Right atrium auricular region (tissue), 2 donors: ENCODE measurements around the gene TNS3. TPM values are rescaled to one million over a fixed set of nuclear protein-coding genes. Genes with fewer than 3 reads are reported as not detected.
A peak's percentile ranks its signal among the peaks of the same experiment; 100 is the strongest.
"Not testable (repeated sequence)": the region's sequence is repeated elsewhere in the genome, so short reads cannot be mapped to it uniquely, and the experiment has no call there.

Source experiments
- DNase-seq: peaks from one replicate; pipeline ENCODE4 v3.0.0-alpha.2; 2019; ENCODE audit warnings: low spot score
- H3K27ac ChIP-seq, 2 donors: fragments of 200-600 bp; sonication (generic); 1 replicate in 1 of 2; 2 replicates in 1 of 2; pipeline ENCODE4 v1.5.1; 2016 to 2019
- H3K27me3 ChIP-seq, 2 donors: fragments of 200-600 bp; sonication (generic); one replicate each; pipeline versions ENCODE4 v1.5.1 to v1.6.0; 2017 to 2019
- H3K36me3 ChIP-seq: fragments of 200-600 bp; sonication (generic); one replicate; pipeline ENCODE4 v1.5.1; 2016
- H3K4me1 ChIP-seq, 2 donors: fragments of 200-600 bp; sonication (generic); one replicate each; pipeline versions ENCODE4 v1.5.1 to v1.6.0; 2017 to 2019
- H3K4me3 ChIP-seq, 2 donors: fragments of 200-600 bp; sonication (generic); 1 replicate in 1 of 2; 2 replicates in 1 of 2; pipeline ENCODE4 v1.5.1; 2017 to 2019; ENCODE audit warnings: mild to moderate bottlenecking in 1 of 2, moderate library complexity in 1 of 2
- H3K9me3 ChIP-seq, 2 donors: fragments of 200-600 bp; sonication (generic); one replicate each; pipeline ENCODE4 v1.5.1; 2019
- total RNA-seq, 2 donors: library from RNA; depleted of rRNA; stranded (reverse); fragments of >200 nt; gene quantifications; one replicate each; pipeline ENCODE4 v1.1.0, GENCODE V29; 2016
- TF ChIP-seq, protein P1 (sequence below), 2 donors: fragments of 200-600 bp; sonication (generic); IDR thresholded peaks; one replicate each; pipeline ENCODE4 v1.5.1; 2019; ENCODE audit warnings: antibody characterized with exemption in 2 of 2

The TNS3 gene
- total RNA-seq, 2 donors from 2014 or later, result 39.7 to 44.4 TPM

GRCh38 chr7:47470567-47471357, 111.1 kb downstream of the TNS3 start:
- peaks cover 0 to 15% of the 10 kb centered on the region in 2 donors for H3K4me1 ChIP-seq
- no peak for DNase-seq
- no peaks in the 10 kb centered on the region for H3K9me3 ChIP-seq
- H3K4me3 ChIP-seq, result no peak overlapping the region
- H3K27ac ChIP-seq, result no peak overlapping the region
- TF ChIP-seq, protein P1, sequence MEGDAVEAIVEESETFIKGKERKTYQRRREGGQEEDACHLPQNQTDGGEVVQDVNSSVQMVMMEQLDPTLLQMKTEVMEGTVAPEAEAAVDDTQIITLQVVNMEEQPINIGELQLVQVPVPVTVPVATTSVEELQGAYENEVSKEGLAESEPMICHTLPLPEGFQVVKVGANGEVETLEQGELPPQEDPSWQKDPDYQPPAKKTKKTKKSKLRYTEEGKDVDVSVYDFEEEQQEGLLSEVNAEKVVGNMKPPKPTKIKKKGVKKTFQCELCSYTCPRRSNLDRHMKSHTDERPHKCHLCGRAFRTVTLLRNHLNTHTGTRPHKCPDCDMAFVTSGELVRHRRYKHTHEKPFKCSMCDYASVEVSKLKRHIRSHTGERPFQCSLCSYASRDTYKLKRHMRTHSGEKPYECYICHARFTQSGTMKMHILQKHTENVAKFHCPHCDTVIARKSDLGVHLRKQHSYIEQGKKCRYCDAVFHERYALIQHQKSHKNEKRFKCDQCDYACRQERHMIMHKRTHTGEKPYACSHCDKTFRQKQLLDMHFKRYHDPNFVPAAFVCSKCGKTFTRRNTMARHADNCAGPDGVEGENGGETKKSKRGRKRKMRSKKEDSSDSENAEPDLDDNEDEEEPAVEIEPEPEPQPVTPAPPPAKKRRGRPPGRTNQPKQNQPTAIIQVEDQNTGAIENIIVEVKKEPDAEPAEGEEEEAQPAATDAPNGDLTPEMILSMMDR (IDR thresholded peaks at IDR 0.05), result no peak
- H3K36me3 ChIP-seq, result no peaks in the 10 kb centered on the region
- H3K27me3 ChIP-seq, result no peaks in the 10 kb centered on the region

DNA sequence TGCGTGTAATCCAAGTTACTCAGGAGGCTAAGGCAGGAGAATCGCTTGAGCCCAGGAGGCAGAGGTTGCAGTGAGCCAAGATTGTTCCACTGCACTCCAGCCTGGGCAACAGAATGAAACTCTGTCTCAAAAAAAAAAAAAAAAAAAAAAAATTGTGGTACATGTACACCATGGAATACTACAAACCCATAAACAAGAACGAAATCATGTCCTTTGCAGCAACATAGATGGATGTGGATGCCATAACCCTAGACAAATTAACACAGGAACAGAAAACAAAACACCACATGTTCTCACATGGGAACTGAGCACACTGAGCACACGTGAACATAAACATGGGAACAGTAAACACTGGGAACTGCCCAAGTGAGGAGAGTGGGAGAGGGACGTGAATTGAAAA, 112.1 kb downstream of the TNS3 start:
- not testable (repeated sequence) for H3K36me3 ChIP-seq, H3K9me3 ChIP-seq, H3K27me3 ChIP-seq, H3K4me3 ChIP-seq, DNase-seq, H3K27ac ChIP-seq
- peaks cover 0 to 14% of the 10 kb centered on the region in 2 donors for H3K4me1 ChIP-seq

- Histone ChIP-seq H3K9me3 (no peaks in the 10 kb centered on the region), H3K27me3 (no peaks in the 10 kb centered on the region), H3K36me3 (no peaks in the 10 kb centered on the region), H3K4me1 (peaks cover 0 to 18% of the 10 kb centered on the region in 2 donors), H3K27ac (peak overlapping the region in 1 of 2 donors; percentile 7), H3K4me3 (no peak overlapping the region)
- TF ChIP-seq, protein P1 (IDR thresholded peaks at IDR 0.05), result no peak
- DNase-seq, result no peak
Observed at GRCh38 chr7:47466832-47467231, 115.1 kb downstream of the TNS3 start.

DNA sequence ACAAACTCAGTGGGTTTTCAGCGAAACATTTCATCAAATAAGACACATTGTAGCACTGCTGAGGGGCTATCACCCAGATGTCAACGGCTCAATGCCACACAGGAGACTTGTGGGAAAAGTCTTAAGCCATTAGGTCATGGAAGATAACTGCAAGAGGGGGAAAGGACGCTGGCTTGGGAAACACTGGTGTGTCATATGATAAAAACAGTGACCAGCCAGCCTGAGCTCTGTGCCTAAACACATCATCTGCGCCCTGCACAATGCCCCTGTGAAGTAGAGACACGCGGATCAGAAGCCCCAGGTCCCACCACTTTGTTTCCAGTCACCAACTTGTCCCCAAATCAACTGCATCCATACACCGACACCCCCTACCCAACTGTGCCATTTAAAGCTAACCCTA, 116.7 kb downstream of the TNS3 start:
- Histone ChIP-seq H3K27ac (peak overlapping the region; percentile 50 to 75), H3K9me3 (no peaks in the 10 kb centered on the region), H3K4me1 (peaks cover 0 to 33% of the 10 kb centered on the region in 2 donors), H3K36me3 (no peaks in the 10 kb centered on the region), H3K4me3 (no peak overlapping the region), H3K27me3 (no peaks in the 10 kb centered on the region)
- TF ChIP-seq, protein P1 (IDR thresholded peaks at IDR 0.05), result no peak
- peak; percentile 87 for DNase-seq

- no peak overlapping the region for H3K27ac ChIP-seq
- H3K9me3 ChIP-seq, result no peaks in the 10 kb centered on the region
- no peak overlapping the region for H3K4me3 ChIP-seq
- no peak for DNase-seq
- H3K4me1 ChIP-seq, result peaks cover 0 to 33% of the 10 kb centered on the region in 2 donors
- TF ChIP-seq, protein P1 (IDR thresholded peaks at IDR 0.05), result no peak
- H3K36me3 ChIP-seq, result no peaks in the 10 kb centered on the region
- H3K27me3 ChIP-seq, result no peaks in the 10 kb centered on the region
Observed at GRCh38 chr7:47464266-47464665, 117.6 kb downstream of the TNS3 start.

- no peaks in the 10 kb centered on the region for H3K9me3 ChIP-seq
- peak overlapping the region; percentile 58 to 69 for H3K27ac ChIP-seq
- H3K27me3 ChIP-seq, result no peaks in the 10 kb centered on the region
- TF ChIP-seq, protein P1 (IDR thresholded peaks at IDR 0.05), result no peak
- no peaks in the 10 kb centered on the region for H3K36me3 ChIP-seq
- DNase-seq, result no peak
- H3K4me1 ChIP-seq, result peaks cover 0 to 48% of the 10 kb centered on the region in 2 donors
- H3K4me3 ChIP-seq, result no peak overlapping the region
Observed at GRCh38 chr7:47461746-47462145, 120.2 kb downstream of the TNS3 start.
